HCT116 (cell line): ENCODE measurements around the gene SYNGR1. TPM values are rescaled to one million over a fixed set of nuclear protein-coding genes. Genes with fewer than 3 reads are reported as not detected.
A peak's percentile ranks its signal among the peaks of the same experiment; 100 is the strongest.

Source experiments
- ATAC-seq: fragments of 200-7000 bp; cut with Tn5 transposase; 2 replicates; pipeline ENCODE4 v1.9.1; 2020; ENCODE audit warnings: mild to moderate bottlenecking, moderate library complexity
- BruUV-seq: library from RNA; stranded (reverse); fragments of 400-500 nt; replicated peaks from 2 replicates; lab custom pipeline; 2021; lab: Mats Ljungman, UMichigan
- CTCF ChIA-PET: fragments of 300-600 bp; sonication (Branson Sonifier 250); formaldehyde crosslinking; loops from one replicate; lab custom pipeline; 2021; ENCODE audit warnings: antibody characterized with exemption; lab: Charles Lee
- POLR2A ChIA-PET: fragments of 300-600, 350-600 bp; sonication (Branson Sonifier 250); formaldehyde crosslinking; loops from one replicate; lab custom pipeline; 2021; ENCODE audit warnings: antibody characterized with exemption; lab: Charles Lee
- RAD21 ChIA-PET, 2 experiments: fragments of 300-600 bp; sonication (Branson Sonifier 250); formaldehyde crosslinking; loops; one replicate each; lab custom pipeline; 2023; ENCODE audit warnings: low total read pairs in 2 of 2; ENCODE audit not compliant: uncharacterized antibody in 2 of 2, unreplicated experiment in 2 of 2, low non-redundant PET in 1 of 2; lab: Charles Lee
- DNase-seq: peaks from one replicate; pipeline ENCODE4 v3.0.0-alpha.2; 2010; ENCODE audit warnings: low read depth, low spot score
- H2AFZ ChIP-seq: fragments of 200-600 bp; shearing (Covaris generic), sonication (generic); 2 replicates; pipeline ENCODE4 v1.6.1; 2017; ENCODE audit warnings: low read depth, mixed run types, mixed read lengths, antibody characterized with exemption, low read length; ENCODE audit not compliant: poor library complexity, severe bottlenecking
- H3K27ac ChIP-seq: 2 replicates; pipeline ENCODE4 v1.5.1; 2012; ENCODE audit warnings: low read depth, low read length
- H3K27me3 ChIP-seq: fragments of 200-600 bp; sonication (generic); 2 replicates; pipeline ENCODE4 v1.6.1; 2016; ENCODE audit warnings: mixed run types, low read length, mixed read lengths; ENCODE audit not compliant: insufficient read depth
- H3K36me3 ChIP-seq, 2 experiments: fragments of 200-500 bp in 1 of 2; fragments of 200-600 bp in 1 of 2; sonication (Bioruptor generic) in 1 of 2; sonication (generic) in 1 of 2; 2 replicates each; pipeline versions ENCODE4 v1.5.1 to v1.6.1; 2014 to 2016; ENCODE audit warnings: low read length in 2 of 2, inconsistent platforms in 1 of 2, mixed read lengths in 1 of 2, mixed run types in 1 of 2; ENCODE audit not compliant: insufficient read depth in 2 of 2, control insufficient read depth in 1 of 2
- H3K4me1 ChIP-seq, 2 experiments: fragments of 200-600 bp in 1 of 2; sonication (generic) in 1 of 2; 2 replicates each; pipeline versions ENCODE4 v1.5.1 to v1.6.1; 2012 to 2017; ENCODE audit warnings: low read length in 2 of 2, inconsistent platforms in 1 of 2, mild to moderate bottlenecking in 1 of 2, mixed read lengths in 1 of 2, mixed run types in 1 of 2, moderate library complexity in 1 of 2; ENCODE audit not compliant: insufficient read depth in 2 of 2, control insufficient read depth in 1 of 2
- H3K4me2 ChIP-seq: fragments of 200-600 bp; sonication (generic); 2 replicates; pipeline ENCODE4 v1.6.1; 2017; ENCODE audit warnings: mixed run types, low read length, mixed read lengths
- H3K4me3 ChIP-seq, 2 experiments: fragments of 200-600 bp in 1 of 2; sonication (generic) in 1 of 2; replicated peaks in 1 of 2; 2 replicates each; pipeline ENCODE4 v1.5.1; 2011 to 2016; ENCODE audit warnings: low read length in 2 of 2, control low read depth in 1 of 2, low read depth in 1 of 2, mild to moderate bottlenecking in 1 of 2, mixed read lengths in 1 of 2, mixed run types in 1 of 2
- H3K79me2 ChIP-seq: fragments of 200-600 bp; sonication (generic); 2 replicates; pipeline ENCODE4 v1.6.1; 2017; ENCODE audit warnings: mild to moderate bottlenecking, mixed run types, low read length, moderate library complexity, mixed read lengths; ENCODE audit not compliant: insufficient read depth
- H3K9ac ChIP-seq: fragments of 200-600 bp; sonication (generic); 2 replicates; pipeline ENCODE4 v1.6.1; 2016; ENCODE audit warnings: low read length, mixed read lengths
- H3K9me2 ChIP-seq: fragments of 200-600 bp; sonication (generic), shearing (Covaris generic); 2 replicates; pipeline ENCODE4 v1.6.1; 2017; ENCODE audit warnings: mixed run types, mild to moderate bottlenecking, moderate library complexity; ENCODE audit not compliant: insufficient read depth
- H3K9me3 ChIP-seq, 2 experiments: fragments of 200-500 bp in 1 of 2; fragments of 200-600 bp in 1 of 2; sonication (Bioruptor generic) in 1 of 2; sonication (generic) in 1 of 2; 2 replicates each; pipeline ENCODE4 v1.6.1; 2014 to 2017; ENCODE audit warnings: low read length in 2 of 2, mixed read lengths in 2 of 2, inconsistent platforms in 1 of 2, low read depth in 1 of 2, mild to moderate bottlenecking in 1 of 2, mixed run types in 1 of 2, moderate library complexity in 1 of 2; ENCODE audit not compliant: control insufficient read depth in 1 of 2, insufficient read depth in 1 of 2
- H4K20me1 ChIP-seq: fragments of 200-600 bp; sonication (generic), shearing (Covaris generic); 2 replicates; pipeline ENCODE4 v1.6.1; 2017; ENCODE audit warnings: mixed run types, mild to moderate bottlenecking, moderate library complexity; ENCODE audit not compliant: insufficient read depth
- ATF3 ChIP-seq: IDR thresholded peaks from 2 replicates; pipeline ENCODE4 v1.6.1; 2012
- CEBPB ChIP-seq: IDR thresholded peaks from 2 replicates; pipeline ENCODE4 v1.6.1; 2012; ENCODE audit warnings: low read depth
- EGR1 ChIP-seq: IDR thresholded peaks from 2 replicates; pipeline ENCODE4 v1.6.1; 2012; ENCODE audit warnings: low read depth
- JUND ChIP-seq: IDR thresholded peaks from 2 replicates; pipeline ENCODE4 v1.6.1; 2012
- POLR2A ChIP-seq: IDR thresholded peaks from 2 replicates; pipeline ENCODE4 v1.7.0; 2011; ENCODE audit warnings: borderline replicate concordance; ENCODE audit not compliant: insufficient read depth, insufficient read length; ENCODE audit errors: extremely low read depth
- POLR2AphosphoS5 ChIP-seq: IDR thresholded peaks from 2 replicates; pipeline ENCODE4 v1.6.1; 2011; ENCODE audit warnings: mild to moderate bottlenecking, low read depth, low read length, moderate library complexity
- REST ChIP-seq: IDR thresholded peaks from 2 replicates; pipeline ENCODE4 v1.6.1; 2012; ENCODE audit warnings: low read depth
- SIN3A ChIP-seq: IDR thresholded peaks from 2 replicates; pipeline ENCODE4 v1.6.1; 2012; ENCODE audit warnings: low read depth
- SP1 ChIP-seq: IDR thresholded peaks from 2 replicates; pipeline ENCODE4 v1.6.1; 2012; ENCODE audit warnings: low read depth
- SRF ChIP-seq: IDR thresholded peaks from 2 replicates; pipeline ENCODE4 v1.6.1; 2012; ENCODE audit warnings: low read depth
- YY1 ChIP-seq: IDR thresholded peaks from 2 replicates; pipeline ENCODE4 v1.6.1; 2011; ENCODE audit warnings: low read length, low read depth, moderate library complexity, mild to moderate bottlenecking; ENCODE audit not compliant: insufficient replicate concordance; ENCODE audit errors: extremely low read depth
- ZFX ChIP-seq: fragments of 450-650 bp; IDR thresholded peaks from 2 replicates; pipeline ENCODE4 v1.6.1; 2017
- ZNF274 ChIP-seq: fragments of 200-500 bp; sonication (Bioruptor generic); IDR thresholded peaks from 2 replicates; pipeline ENCODE4 v1.6.1; 2014; ENCODE audit warnings: mild to moderate bottlenecking, low read depth, low read length, inconsistent platforms
- intact Hi-C: fragments of 100-400 bp; cut with micrococcal nuclease; formaldehyde crosslinking; loops from 2 replicates; pipeline ENCODE4 v1.10.0; 2022
- total RNA-seq: library from RNA; stranded (reverse); gene quantifications from one replicate; pipeline ENCODE4 v1.2.1, GENCODE V29; 2021; ENCODE audit not compliant: unreplicated experiment
- TF ChIP-seq, protein P1 (sequence below): IDR thresholded peaks from 2 replicates; pipeline ENCODE4 v1.6.1; 2012
- TF ChIP-seq, protein P2 (sequence below): IDR thresholded peaks from 2 replicates; pipeline ENCODE4 v1.6.1; 2011; ENCODE audit warnings: mild to moderate bottlenecking, low read length, moderate library complexity; ENCODE audit not compliant: insufficient replicate concordance; ENCODE audit errors: extremely low read depth

Gene SYNGR1
- total RNA-seq, 1 experiment from 2014 or later = 20.7 TPM

DNA sequence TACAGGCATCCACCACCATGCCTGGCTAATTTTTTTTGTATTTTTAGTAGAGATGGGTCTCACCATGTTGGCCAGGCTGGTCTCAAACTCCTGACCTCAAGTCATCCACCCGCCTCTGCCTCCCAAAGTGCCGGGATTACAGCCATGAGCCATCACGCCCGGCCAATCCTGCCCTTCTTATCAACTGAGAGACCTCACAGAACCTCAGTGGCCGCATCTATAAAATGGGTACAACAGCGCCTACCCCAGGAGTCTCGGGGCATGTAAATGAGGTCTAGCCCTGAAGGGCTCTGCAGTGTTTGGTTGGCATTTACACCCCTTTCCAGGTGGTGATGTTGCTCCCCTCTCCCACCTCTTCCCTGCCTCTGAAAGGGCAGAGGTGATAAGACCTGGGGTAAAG lies 11.7 kb downstream of the SYNGR1 start:
- Histone ChIP-seq H3K9me2 (no peaks in the 10 kb centered on the region), H3K9ac (no peak overlapping the region), H3K4me1 (peaks cover 18 to 43% of the 10 kb centered on the region in 2 experiments), H3K36me3 (no peaks in the 10 kb centered on the region), H3K27me3 (no peaks in the 10 kb centered on the region), H3K4me2 (peak overlapping the region; percentile 53), H4K20me1 (no peaks in the 10 kb centered on the region), H3K9me3 (no peaks in the 10 kb centered on the region), H2AFZ (no peak overlapping the region), H3K79me2 (no peaks in the 10 kb centered on the region), H3K27ac (peak overlapping the region; percentile 31; the same call in 1 of the 2 replicates), H3K4me3 (no peak overlapping the region)
- ChIA-PET RAD21 (no interaction called here), POLR2A (no interaction called here), CTCF (no interaction called here)
- TF ChIP-seq REST (no peak), POLR2A (no peak), JUND (no peak), SRF (no peak), POLR2AphosphoS5 (no peak), SP1 (no peak), ZFX (no peak), ZNF274 (no peak)
- DNase-seq = no peak
- intact Hi-C loops = no loop called here
- no TSS peak for BruUV-seq
- peak; percentile 35; the same call in 1 of the 2 replicates for ATAC-seq

DNA sequence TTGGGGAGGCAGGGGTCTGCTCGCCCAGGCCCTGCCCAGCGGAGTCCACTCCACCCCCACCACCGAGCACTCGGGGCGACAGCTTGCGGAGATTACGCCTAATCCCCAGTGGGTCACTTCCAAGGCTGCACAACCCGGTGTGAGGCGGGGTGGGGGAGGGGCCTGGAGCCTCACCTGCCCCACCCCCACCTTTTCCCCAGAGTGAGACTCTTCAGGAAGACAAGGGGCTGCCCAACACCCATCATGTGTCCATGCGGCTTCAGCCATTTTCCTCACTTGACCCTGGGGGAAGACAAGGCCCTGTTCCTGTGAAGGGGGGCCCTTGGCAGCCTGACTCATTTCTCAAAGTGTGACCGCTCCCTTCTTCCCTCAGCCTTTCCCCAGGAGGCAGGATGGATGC lies 12.5 kb downstream of the SYNGR1 start:
- H3K9me3 ChIP-seq = no peaks in the 10 kb centered on the region
- no peak overlapping the region for H3K9ac ChIP-seq
- intact Hi-C loops = no loop called here
- no peaks in the 10 kb centered on the region for H3K36me3 ChIP-seq
- no peaks in the 10 kb centered on the region for H4K20me1 ChIP-seq
- no peaks in the 10 kb centered on the region for H3K27me3 ChIP-seq
- no peaks in the 10 kb centered on the region for H3K9me2 ChIP-seq
- H3K79me2 ChIP-seq = no peaks in the 10 kb centered on the region
- H3K4me3 ChIP-seq = no peak overlapping the region
- no TSS peak for BruUV-seq
- H3K27ac ChIP-seq = no peak overlapping the region
- peaks cover 18 to 36% of the 10 kb centered on the region in 2 experiments for H3K4me1 ChIP-seq
- ATAC-seq (no peak), DNase-seq (no peak)
- H3K4me2 ChIP-seq = no peak overlapping the region
- RAD21 ChIA-PET = no interaction called here
- TF ChIP-seq EGR1 = no peak
- no peak for TF ChIP-seq JUND
- no peak for TF ChIP-seq YY1
- TF ChIP-seq, protein P1, sequence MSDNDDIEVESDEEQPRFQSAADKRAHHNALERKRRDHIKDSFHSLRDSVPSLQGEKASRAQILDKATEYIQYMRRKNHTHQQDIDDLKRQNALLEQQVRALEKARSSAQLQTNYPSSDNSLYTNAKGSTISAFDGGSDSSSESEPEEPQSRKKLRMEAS = no peak
- no peak for TF ChIP-seq SIN3A
- no peak for TF ChIP-seq SP1
- TF ChIP-seq, protein P2, sequence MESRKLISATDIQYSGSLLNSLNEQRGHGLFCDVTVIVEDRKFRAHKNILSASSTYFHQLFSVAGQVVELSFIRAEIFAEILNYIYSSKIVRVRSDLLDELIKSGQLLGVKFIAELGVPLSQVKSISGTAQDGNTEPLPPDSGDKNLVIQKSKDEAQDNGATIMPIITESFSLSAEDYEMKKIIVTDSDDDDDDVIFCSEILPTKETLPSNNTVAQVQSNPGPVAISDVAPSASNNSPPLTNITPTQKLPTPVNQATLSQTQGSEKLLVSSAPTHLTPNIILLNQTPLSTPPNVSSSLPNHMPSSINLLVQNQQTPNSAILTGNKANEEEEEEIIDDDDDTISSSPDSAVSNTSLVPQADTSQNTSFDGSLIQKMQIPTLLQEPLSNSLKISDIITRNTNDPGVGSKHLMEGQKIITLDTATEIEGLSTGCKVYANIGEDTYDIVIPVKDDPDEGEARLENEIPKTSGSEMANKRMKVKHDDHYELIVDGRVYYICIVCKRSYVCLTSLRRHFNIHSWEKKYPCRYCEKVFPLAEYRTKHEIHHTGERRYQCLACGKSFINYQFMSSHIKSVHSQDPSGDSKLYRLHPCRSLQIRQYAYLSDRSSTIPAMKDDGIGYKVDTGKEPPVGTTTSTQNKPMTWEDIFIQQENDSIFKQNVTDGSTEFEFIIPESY = no peak
- no peak for TF ChIP-seq ATF3
- TF ChIP-seq POLR2A = no peak
- TF ChIP-seq CEBPB = no peak
- TF ChIP-seq POLR2AphosphoS5 = no peak
- no peak overlapping the region for H2AFZ ChIP-seq
- CTCF ChIA-PET = no interaction called here
- POLR2A ChIA-PET = no interaction called here
